ENCODE measurements around the gene SLIT1.

SLIT1 gene

GRCh38 chr10:97000487-97001182 is 185.1 kb downstream of the SLIT1 start:
- no peak for DNase-seq (ENCODE audit: low spot score)

GRCh38 chr10:96999987-97000386 is 185.8 kb downstream of the SLIT1 start:
- DNase-seq (ENCODE audit: low spot score): no peak

DNA sequence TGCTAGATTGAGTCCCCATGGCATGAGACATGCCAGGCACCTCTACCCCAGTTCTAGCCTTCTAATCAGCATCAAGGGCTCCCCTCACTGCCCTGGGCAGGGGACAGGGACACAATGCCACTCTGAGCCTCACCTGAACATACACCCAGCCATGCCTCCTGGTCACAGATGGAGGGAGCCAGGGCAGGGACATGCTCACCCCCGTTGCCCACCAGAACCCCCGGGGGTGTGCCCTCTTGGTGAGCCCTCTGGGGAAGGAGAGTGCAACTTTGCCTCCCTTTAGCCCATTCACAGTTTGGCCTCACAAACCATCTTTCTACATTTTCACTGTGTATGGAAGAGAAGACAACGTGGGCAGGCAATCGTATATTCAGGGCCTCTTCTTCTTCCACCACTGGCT is 186.4 kb downstream of the SLIT1 start:
- DNase-seq (ENCODE audit: low spot score): no peak

GRCh38 chr10:96998329-96998888 is 187.3 kb downstream of the SLIT1 start:
- no peak for DNase-seq (ENCODE audit: low spot score)

DNA sequence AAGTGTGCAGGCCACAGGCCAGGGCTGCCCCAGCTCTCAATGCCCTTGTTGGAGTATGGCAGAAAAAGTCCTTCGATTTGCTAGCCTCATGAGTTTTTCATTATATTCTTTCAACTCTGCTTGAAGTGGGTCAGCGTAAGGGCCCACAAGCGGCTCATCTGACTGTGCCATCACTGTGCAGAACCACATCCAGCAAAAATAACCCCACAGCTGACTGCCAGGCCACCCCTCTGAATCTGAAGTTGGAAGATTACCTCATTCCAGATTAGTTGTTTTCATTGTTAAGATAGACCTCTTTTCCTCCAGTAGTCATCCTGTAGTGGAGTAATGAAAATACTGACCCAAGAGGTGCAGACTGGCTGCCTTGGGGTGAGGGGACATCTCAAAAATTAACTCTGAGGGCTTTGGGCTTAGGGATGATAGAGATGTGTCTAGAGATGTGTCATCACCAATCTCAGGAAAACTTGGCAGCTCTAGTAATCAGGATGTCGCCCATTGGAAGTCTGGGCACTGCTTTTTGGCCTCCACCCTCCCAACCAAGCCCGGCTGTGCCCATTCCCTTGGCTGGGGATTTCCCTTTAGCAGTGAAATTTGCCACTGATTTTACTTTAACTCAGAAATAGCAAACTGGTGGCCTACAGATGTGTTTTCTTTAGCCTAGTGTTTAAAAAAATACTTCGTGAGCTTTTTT is 189.3 kb downstream of the SLIT1 start:
- DNase-seq (ENCODE audit: low spot score): no peak

DNA sequence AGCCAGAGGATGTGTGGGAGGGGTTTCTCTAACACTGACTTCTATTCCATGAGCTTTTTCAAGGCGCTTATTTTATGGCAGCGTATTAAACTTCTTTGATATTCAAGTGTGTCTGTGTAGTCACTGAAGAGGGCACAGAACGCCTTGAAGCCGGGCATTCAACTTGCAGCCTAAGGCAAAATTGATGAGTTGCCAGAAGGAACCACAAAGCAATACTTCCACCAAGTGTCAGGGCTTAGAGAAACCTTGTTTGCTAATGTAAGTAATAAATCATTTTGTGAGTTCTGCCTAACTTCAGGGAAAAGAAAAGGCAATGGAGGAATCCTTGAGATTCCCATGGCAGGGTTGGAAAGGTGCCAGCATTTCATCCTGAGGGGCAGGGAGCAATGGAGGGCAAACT is 189.9 kb downstream of the SLIT1 start:
- DNase-seq (ENCODE audit: low spot score): no peak

- DNase-seq (ENCODE audit: low spot score): no peak
Observed at GRCh38 chr10:96992721-96993120, 193.0 kb downstream of the SLIT1 start.

DNA sequence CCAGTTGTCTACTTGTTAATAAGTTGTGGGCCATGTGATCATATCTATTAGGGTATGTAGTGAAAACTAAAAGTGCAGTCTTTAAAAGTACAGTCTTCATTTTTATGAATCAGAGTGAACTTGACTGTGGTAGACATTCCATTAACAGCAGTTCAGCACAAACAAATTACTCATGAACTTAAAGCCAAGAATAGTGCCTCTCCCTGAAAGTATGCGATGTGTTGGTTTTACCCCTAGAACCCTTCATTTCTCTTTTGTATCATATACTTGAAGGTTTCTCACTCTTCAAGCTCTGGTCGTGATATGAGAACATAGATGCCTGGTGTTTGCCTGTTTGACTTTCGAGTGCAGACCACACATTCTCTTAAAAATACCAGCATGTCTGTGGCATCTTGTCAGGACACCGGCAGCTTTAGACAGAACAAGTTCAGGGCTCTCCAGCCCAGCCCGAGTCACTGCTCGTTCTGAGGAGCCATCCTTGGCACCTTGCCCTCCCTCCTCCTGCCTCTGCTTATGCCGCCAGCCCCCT is 194.4 kb downstream of the SLIT1 start:
- peak; percentile 73 for DNase-seq (ENCODE audit: low spot score)

GRCh38 chr10:96988426-96988825 is 197.3 kb downstream of the SLIT1 start:
- no peak for DNase-seq (ENCODE audit: low spot score)

GRCh38 chr10:96987842-96988175 is 197.9 kb downstream of the SLIT1 start:
- DNase-seq (ENCODE audit: low spot score): peak; percentile 84

DNA sequence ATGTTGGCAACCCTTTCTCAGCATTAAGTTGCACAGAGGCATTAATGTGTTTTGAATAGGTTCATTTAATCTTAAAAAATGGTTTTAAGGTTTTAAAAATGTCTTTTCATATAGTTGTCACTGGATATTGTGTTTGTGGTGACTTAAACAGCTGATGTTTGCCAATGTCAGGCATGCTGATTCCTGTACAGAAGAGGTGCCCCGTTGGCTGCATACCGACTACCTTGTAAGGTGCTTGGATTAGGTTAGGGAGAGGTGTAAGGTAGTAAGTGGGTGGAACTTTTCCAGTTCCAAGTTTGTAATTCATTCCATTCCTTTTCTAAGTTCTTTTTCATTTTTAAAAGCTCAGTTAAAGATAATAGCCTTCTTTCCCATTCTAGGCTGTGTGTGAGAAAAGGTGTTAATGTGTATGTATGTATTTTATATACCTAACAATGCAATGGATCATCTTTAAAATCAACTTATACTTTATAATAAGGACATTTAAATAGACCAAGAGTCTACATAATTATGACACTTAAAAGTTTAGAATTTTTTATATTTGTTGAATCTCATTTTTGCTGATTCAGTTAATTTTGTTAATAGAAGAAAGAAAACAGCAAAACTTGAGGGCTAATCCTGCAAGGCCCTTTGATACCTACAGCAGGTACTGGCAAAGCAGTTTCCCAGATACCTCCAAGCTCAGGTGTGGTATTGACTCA is 198.5 kb downstream of the SLIT1 start:
- DNase-seq (ENCODE audit: low spot score): no peak

- no peak for DNase-seq (ENCODE audit: low spot score)
Observed at GRCh38 chr10:96986200-96986856, 199.4 kb downstream of the SLIT1 start.

- peak; percentile 9 for DNase-seq (ENCODE audit: low spot score)
Observed at GRCh38 chr10:96984541-96985131, 201.1 kb downstream of the SLIT1 start.

DNA sequence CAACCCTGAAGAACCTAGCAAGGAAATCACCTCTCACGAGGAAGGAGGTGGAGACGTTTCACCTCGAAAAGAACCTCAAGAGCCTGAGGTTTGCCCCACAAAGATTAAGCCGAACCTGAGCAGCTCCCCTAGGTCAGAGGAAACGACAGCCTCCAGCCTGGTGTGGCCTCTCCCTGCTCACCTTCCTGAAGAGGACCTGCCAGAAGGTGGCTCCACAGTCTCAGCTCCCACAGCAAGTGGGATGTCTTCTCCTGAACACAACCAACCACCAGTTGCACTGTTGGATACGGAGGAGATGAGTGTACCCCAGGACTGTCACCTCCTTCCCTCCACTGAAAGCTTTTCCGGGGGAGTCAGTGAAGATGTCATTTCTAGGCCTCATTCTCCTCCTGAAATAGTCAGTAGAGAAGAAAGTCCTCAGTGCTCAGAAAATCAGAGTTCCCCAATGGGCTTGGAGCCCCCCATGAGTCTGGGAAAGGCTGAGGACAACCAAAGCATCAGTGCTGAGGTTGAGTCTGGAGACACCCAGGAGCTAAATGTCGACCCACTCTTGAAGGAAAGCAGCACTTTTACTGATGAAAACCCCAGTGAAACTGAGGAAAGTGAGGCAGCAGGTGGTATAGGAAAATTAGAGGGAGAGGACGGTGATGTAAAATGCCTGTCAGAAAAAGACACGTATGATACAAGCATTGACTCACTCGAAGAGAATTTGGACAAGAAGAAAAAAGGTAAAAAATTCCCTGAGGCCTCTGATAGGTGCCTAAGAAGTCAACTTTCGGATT is 203.4 kb downstream of the SLIT1 start:
- DNase-seq (ENCODE audit: low spot score): no peak

- no peak for DNase-seq (ENCODE audit: low spot score)
Observed at GRCh38 chr10:96978621-96979154, 207.1 kb downstream of the SLIT1 start.

DNA sequence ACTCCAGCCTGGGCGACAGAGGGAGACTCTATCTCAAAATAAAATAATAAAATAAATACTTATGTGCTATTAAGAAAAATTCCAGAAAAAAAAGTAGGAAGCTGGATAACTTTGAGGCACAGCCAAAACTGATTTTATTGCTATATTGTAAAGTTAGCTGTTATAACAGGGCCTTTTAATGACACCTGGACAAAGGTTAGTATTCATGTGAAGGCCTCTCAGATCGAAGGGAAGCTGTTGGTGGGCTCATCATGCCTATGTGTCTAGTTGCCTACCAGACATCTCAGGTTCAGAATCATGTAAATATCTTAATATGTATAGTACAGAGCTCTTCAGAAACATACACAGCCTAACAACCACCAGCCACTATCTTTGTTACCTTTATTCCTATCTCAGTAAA is 210.6 kb downstream of the SLIT1 start:
- DNase-seq (ENCODE audit: low spot score): no peak

DNA sequence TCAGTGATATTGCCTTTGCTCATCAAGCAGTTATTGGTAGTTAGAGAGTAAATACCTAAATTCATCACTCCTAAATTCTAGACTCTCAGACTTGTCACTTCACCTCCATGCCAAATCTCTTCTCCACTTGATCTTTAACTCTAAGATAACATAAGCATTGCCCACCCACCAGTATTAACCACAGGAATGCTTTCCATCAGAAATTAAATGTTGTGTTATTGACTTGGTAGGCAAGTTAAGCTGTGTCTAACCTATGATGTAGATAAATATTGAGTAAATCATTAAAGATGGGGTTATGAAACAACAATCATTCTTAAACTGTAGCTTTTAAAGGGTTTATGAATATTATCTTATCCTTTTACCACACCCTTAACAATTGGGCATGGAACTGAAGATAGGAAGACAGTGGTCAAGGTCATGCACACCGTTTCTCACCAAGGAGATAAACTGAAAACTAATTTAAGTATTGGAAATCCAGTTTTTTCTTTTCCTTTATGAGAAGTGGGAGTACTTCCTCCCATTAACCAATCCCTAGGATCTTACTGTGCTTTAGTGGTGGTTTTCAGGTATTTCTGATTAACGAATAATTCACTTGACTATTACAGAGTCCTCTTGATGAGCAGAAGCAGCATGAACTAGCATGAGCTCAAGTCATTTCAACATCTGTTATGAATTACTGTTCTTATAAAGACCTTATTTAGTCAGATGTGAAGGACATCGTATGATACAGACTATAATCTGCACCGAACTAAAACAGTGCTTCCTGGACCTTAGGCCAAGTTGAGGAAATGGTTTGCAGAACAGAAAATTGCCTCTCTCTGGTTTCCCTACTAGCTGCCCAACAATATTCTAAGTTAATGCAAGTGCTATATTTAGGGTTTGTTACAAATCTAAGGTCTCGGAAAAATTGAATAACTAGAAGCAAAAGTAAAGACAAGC is 211.7 kb downstream of the SLIT1 start:
- no peak for DNase-seq (ENCODE audit: low spot score)

DNA sequence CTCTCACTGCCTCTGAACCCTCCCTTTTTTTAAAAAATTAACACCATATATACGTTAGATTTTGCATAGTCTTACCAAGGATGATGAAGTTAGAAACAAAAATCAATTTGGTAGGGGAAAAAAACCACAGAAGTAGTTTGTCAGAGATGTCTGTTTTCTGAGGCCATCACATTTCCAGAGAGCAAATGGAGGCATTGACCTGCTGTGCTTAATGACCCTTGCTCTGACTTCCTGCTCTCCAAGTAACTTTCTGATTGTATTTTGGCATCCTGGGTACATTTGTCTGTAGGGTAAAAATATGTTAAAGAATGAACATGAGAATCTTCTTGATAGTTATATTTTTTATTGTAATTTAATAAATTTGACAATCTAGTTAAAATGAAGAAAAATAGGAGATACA is 213.5 kb downstream of the SLIT1 start:
- DNase-seq (ENCODE audit: low spot score): no peak

- no peak for DNase-seq (ENCODE audit: low spot score)
Observed at GRCh38 chr10:96971324-96971723, 214.4 kb downstream of the SLIT1 start.
